Measurements from ENCODE around the gene HNRNPK.
A peak's percentile ranks its signal among the peaks of the same experiment; 100 is the strongest.
"Not testable (repeated sequence)": the region's sequence is repeated elsewhere in the genome, so short reads cannot be mapped to it uniquely, and the experiment has no call there.

Gene HNRNPK

GRCh38 chr9:83976372-83976771 lies 3.6 kb downstream of the HNRNPK start:
- no peak for DNase-seq (ENCODE audit: low read depth)

- DNase-seq (ENCODE audit: low read depth), result no peak
Measured at GRCh38 chr9:83975300-83975699, 4.7 kb downstream of the HNRNPK start.

GRCh38 chr9:83972286-83972685 lies 7.7 kb downstream of the HNRNPK start:
- peak; percentile 31 for DNase-seq (ENCODE audit: low read depth)

GRCh38 chr9:83971485-83971884 lies 8.5 kb downstream of the HNRNPK start:
- DNase-seq (ENCODE audit: low read depth), result no peak

GRCh38 chr9:83969602-83970001 lies 10.4 kb downstream of the HNRNPK start:
- no peak for DNase-seq (ENCODE audit: low read depth)

- no peak for DNase-seq (ENCODE audit: low read depth)
Measured at GRCh38 chr9:83967073-83967472, 12.9 kb downstream of the HNRNPK start.

GRCh38 chr9:83966209-83966582 lies 13.8 kb downstream of the HNRNPK start:
- DNase-seq (ENCODE audit: low read depth), result no peak

GRCh38 chr9:83965350-83966208 lies 14.4 kb downstream of the HNRNPK start:
- DNase-seq (ENCODE audit: low read depth), result peak; percentile 29

- DNase-seq (ENCODE audit: low read depth), result peak; percentile 26
Measured at GRCh38 chr9:83964973-83965349, 15.1 kb downstream of the HNRNPK start.

- DNase-seq (ENCODE audit: low read depth), result no peak
Measured at GRCh38 chr9:83962165-83962564, 17.9 kb downstream of the HNRNPK start.

- DNase-seq (ENCODE audit: low read depth), result no peak
Measured at GRCh38 chr9:83960991-83961390, 19.0 kb downstream of the HNRNPK start.

GRCh38 chr9:83959061-83959460 lies 21.0 kb downstream of the HNRNPK start:
- DNase-seq (ENCODE audit: low read depth), result peak; percentile 77

- no peak for DNase-seq (ENCODE audit: low read depth)
Measured at GRCh38 chr9:83957248-83957513, 22.8 kb downstream of the HNRNPK start.

- peak; percentile 56 for DNase-seq (ENCODE audit: low read depth)
Measured at GRCh38 chr9:83956436-83957247, 23.4 kb downstream of the HNRNPK start.

GRCh38 chr9:83956086-83956435 lies 24.0 kb downstream of the HNRNPK start:
- DNase-seq (ENCODE audit: low read depth), result no peak

- DNase-seq (ENCODE audit: low read depth), result not testable (repeated sequence)
Measured at GRCh38 chr9:83948096-83948495, 31.9 kb downstream of the HNRNPK start.

GRCh38 chr9:83940590-83941303 lies 39.3 kb downstream of the HNRNPK start:
- no peak for DNase-seq (ENCODE audit: low read depth)

GRCh38 chr9:83937861-83938455 lies 42.1 kb downstream of the HNRNPK start:
- DNase-seq (ENCODE audit: low read depth), result peak; percentile 58

GRCh38 chr9:83936523-83936922 lies 43.5 kb downstream of the HNRNPK start:
- peak; percentile 14 for DNase-seq (ENCODE audit: low read depth)

GRCh38 chr9:83935276-83935935 lies 44.6 kb downstream of the HNRNPK start:
- DNase-seq (ENCODE audit: low read depth), result peak; percentile 89

- peak; percentile 90 for DNase-seq (ENCODE audit: low read depth)
Measured at GRCh38 chr9:83934569-83935275, 45.3 kb downstream of the HNRNPK start.

All from iris pigment epithelial cell (primary cell).